Inflammatory macrophage treated with lipopolysaccharide for 1 hour (primary cell): ENCODE data around the gene TP53AIP1.
"Not testable (repeated sequence)": the region's sequence is repeated elsewhere in the genome, so short reads cannot be mapped to it uniquely, and the experiment has no call there.

Experiments used
- DNase-seq, 2 donors: peaks; one replicate each; pipeline ENCODE4 v3.0.0-alpha.2; 2020 to 2022

TP53AIP1 gene

GRCh38 chr11:128924104-128924503 lies 18.6 kb downstream of the TP53AIP1 start:
- no peak for DNase-seq

GRCh38 chr11:128921793-128922192 lies 20.9 kb downstream of the TP53AIP1 start:
- DNase-seq, result peak; percentile 69 to 99

- no peak for DNase-seq
These were observed 22.0 kb downstream of the TP53AIP1 start for GRCh38 chr11:128920666-128921065.

GRCh38 chr11:128919635-128920034 lies 23.0 kb downstream of the TP53AIP1 start:
- DNase-seq, result not testable (repeated sequence)

- DNase-seq, result peak; percentile 80 to 90
These were observed 23.5 kb downstream of the TP53AIP1 start for GRCh38 chr11:128919216-128919615.

GRCh38 chr11:128917144-128917724 lies 25.4 kb downstream of the TP53AIP1 start:
- peak in 1 of 2 donors; percentile 59 for DNase-seq

- DNase-seq, result no peak
These were observed 26.0 kb downstream of the TP53AIP1 start for GRCh38 chr11:128916681-128917080.

- no peak for DNase-seq
These were observed 26.6 kb downstream of the TP53AIP1 start for GRCh38 chr11:128916037-128916572.

GRCh38 chr11:128915149-128915521 lies 27.5 kb downstream of the TP53AIP1 start:
- DNase-seq, result no peak

- DNase-seq, result no peak
These were observed 28.2 kb downstream of the TP53AIP1 start for GRCh38 chr11:128914216-128915148.

- no peak for DNase-seq
These were observed 28.9 kb downstream of the TP53AIP1 start for GRCh38 chr11:128913806-128914205.

GRCh38 chr11:128911701-128912100 lies 31.0 kb downstream of the TP53AIP1 start:
- no peak for DNase-seq

GRCh38 chr11:128911239-128911638 lies 31.4 kb downstream of the TP53AIP1 start:
- DNase-seq, result no peak

GRCh38 chr11:128910576-128910975 lies 32.1 kb downstream of the TP53AIP1 start:
- no peak for DNase-seq

- no peak for DNase-seq
These were observed 33.1 kb downstream of the TP53AIP1 start for GRCh38 chr11:128909438-128910125.

- DNase-seq, result peak; percentile 73 to 80
These were observed 34.1 kb downstream of the TP53AIP1 start for GRCh38 chr11:128908391-128909246.

GRCh38 chr11:128907585-128907984 lies 35.1 kb downstream of the TP53AIP1 start:
- DNase-seq, result no peak

- DNase-seq, result peak; percentile 73 to 95
These were observed 36.3 kb downstream of the TP53AIP1 start for GRCh38 chr11:128906185-128907050.

GRCh38 chr11:128905345-128906184 lies 37.1 kb downstream of the TP53AIP1 start:
- peak; percentile 66 to 90 for DNase-seq

GRCh38 chr11:128904656-128905344 lies 37.9 kb downstream of the TP53AIP1 start:
- peak; percentile 72 to 94 for DNase-seq
